NCI-H82 treated with DMSO at 0.1 percent for 48 hours (cell line): Measurements from ENCODE around the gene SPIRE2.
"Not testable (repeated sequence)": the region's sequence is repeated elsewhere in the genome, so short reads cannot be mapped to it uniquely, and the experiment has no call there.

Experiments used
- DNase-seq: peaks from one replicate; lab custom pipeline; 2025; ENCODE audit not compliant: unreplicated experiment; lab: John Stamatoyannopoulos, UW

The SPIRE2 gene

DNA sequence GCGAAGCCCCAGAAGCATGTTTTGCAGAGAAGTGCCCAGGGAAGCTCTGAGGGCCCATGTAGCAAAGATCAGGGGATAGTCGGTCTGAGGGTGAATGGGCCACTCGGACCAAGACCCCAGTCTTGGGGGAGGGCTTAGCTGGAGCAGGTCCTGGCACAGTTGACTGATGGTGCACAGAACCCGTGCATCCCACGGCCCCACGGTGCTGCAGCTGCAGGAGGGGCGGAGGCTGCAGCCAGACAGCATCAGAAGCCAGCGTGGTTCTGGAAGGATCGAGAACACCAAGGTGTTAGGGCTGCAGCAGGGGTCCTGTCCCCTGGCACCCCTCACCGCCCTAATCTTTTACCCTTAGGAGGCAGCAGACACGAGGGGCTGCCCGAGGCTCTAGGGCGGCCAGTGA lies 83.9 kb downstream of the SPIRE2 start:
- no peak for DNase-seq

DNA sequence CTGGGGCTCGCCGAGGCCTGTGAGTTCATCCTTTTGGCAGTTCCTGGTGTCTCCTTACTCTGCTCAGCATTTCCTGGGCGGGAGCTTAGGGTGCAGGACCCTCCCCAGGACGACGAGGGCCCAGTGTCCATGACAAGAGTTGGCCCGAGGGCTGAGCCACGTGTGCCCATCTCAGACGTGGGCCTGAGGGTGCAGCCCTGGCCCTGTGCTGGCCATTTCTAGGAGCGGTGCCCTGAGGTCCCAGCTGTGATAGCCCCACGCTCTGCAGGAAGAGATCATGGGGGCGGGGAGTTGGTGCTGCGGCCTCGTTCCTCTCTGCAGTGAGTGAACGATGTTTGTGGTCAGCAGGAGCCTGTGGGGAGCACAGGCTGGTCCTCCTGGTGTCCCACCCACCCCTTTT lies 84.4 kb downstream of the SPIRE2 start:
- no peak for DNase-seq

DNA sequence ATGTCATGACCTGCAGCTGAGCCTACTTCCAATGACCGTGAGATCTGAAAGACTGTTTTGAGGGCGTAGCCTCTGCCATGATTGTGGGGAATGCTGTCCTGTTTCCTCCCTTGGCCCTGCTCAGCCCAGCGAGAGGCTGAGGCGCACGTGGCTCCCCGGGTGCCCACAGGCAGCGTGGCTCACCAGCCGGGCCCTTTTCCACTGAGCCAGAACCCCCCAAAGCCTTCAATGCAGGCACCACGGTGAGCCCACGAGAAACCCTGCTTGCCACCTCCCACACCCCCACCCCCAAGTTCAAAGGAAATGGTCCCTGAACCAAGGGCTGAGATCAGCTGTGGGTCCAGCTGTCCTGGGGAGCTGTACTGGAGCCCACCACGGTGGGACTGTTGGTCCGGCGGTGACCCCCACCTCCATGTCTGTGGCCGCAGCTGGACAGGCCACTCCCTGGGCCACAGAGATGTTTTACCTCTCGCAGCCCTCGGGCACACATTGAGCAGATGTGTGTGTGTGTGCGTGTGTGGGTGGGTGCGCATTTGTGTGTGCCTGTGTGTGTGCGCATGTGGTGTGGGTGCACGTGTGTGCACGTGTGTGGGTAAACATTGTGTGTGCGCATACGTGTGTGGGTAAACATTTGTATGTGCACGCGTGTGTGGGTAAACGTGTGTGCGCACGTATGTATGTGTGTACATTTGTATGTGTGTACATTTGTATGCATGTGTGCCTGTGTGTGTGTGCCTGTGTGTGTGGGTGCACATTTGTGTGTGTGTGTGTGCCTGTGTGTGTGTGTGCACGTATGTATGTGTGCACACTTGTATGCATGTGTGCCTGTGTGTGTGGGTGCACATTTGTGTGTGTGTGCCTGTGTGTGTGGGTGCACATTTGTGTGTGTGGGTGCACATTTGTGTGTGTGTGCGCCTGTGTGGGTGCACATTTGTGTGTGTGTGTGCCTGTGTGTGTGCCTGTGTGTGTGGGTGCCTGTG lies 85.4 kb downstream of the SPIRE2 start:
- no peak for DNase-seq

DNA sequence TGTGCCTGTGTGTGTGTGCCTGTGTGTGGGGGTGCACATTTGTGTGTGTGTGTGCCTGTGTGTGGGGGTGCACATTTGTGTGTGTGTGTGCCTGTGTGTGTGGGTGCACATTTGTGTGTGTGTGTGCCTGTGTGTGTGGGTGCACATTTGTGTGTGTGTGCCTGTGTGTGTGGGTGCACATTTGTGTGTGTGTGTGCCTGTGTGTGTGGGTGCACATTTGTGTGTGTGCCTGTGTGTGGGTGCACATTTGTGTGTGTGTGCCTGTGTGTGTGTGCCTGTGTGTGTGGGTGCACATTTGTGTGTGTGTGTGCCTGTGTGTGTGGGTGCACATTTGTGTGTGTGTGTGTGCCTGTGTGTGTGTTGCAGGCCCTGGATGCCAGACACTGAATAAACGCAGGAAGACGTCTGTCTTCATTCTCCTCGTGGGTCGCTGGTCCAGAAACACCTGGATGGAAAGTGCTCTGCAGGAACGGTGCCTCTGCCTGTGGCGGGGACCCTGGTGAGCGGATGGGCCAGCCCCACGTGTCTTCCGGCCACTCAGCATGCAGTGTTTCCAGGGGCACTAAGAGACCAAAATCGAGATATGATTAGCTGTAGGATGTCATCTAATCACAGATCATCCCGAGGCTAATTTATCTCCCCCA lies 86.5 kb downstream of the SPIRE2 start:
- DNase-seq: not testable (repeated sequence)

DNA sequence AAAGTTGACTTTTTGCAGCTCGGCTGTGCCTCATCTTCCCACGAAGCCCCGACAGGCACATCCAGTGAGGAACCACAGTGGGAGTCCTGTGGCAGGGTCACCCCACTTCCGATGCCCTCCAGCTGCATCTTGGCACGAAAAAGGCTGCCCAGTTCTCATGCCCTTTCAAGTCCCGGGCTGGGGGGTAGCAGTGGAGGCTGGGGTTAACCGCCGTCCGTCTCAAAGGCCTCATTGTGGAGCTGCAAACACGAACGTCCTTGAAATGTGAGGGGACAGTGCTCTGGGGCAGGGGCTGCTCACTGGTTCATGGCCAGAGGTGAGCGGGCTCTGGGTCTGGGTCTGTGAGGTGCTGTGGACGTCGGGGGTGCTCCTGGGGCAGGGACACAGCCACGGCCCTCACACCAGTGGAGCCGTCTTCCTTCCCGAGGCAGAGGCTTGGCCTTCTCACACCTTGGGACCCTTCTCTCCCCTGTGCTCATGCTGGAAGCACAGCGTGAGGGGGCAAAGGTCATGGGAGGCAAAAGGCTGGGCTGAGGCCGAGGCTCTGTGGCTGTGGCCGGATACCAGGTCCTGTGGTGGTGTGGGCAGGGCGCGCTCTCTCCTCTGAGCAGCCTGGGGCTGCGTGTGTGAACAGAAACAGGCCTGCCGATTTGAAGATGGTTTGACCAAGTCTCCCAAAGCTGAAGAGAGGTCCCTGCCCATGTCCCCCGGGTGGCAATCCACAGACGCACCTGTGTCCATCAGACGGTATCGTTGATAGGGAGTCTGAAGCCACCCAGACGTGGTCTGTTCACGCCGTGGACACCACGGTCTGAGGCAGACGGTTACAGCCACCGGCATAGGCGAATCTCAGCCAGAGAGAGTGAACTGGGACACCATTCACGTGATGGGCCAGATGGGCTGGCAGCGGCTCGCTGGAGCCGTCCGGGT lies 87.3 kb downstream of the SPIRE2 start:
- DNase-seq: no peak

DNA sequence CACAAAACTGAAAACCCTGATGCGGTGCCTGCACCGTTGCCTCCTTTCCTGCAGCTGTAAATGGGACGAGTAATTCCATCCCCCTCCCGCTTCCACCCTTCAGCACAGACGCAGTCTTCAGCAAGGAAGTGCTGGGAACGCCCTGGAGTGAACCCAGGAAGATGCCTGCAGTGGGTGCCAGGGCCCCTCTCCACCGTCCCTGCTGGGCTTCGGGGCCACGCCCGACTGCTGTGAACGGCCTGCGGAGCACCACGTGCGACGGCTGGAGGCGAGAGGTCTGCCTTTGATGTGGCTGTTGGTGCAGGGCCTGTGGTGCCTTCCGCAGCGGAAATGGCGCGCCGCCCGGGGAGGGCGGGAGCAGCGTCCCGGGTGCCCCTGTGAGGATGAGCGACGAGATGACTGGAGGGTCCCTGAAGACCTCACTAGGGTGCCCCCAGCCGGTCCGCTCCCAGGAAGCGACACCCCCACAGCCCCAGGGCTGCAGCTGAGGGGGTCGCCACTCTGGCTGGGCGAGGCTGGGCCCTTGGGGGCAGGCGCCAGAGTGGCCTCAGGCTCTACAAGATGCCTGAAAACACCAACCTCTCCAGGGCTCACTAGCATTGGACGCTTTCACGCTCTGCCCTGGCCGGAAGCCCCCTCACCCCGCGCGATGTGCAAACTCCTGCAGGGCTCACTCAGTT lies 89.6 kb downstream of the SPIRE2 start:
- DNase-seq: peak; percentile 57

DNA sequence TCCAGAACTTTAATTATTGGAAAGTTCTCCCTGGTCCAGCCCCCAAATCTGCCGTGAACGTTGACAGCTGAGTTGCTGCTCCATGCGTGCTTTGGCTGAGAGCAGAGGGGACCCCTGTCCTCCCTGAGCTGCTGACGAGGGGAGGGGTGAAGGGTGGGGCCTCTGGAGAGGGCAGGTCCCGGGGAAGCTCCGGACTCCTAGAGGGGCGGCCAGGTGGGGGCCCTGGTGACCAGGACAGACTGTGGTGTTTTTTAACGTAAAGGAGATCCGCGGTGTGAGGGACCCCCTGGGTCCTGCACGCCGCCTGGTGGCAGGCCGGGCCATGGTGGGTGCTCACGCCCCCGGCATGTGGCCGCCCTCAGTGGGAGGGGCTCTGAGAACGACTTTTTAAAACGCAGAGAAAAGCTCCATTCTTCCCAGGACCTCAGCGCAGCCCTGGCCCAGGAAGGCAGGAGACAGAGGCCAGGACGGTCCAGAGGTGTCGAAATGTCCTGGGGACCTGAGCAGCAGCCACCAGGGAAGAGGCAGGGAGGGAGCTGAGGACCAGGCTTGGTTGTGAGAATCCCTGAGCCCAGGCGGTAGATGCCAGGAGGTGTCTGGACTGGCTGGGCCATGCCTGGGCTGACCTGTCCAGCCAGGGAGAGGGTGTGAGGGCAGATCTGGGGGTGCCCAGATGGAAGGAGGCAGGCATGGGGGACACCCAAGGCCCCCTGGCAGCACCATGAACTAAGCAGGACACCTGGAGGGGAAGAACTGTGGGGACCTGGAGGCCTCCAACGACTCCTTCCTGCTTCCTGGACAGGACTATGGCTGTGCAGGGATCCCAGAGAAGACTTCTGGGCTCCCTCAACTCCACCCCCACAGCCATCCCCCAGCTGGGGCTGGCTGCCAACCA lies 90.4 kb downstream of the SPIRE2 start, which contains the start of gene MC1R:
Gene MC1R, plus strand, starts transcription at position 410 of the 895 bp plus-strand sequence. Its CDS starts 397 bp downstream, at position 807.
- no peak for DNase-seq

DNA sequence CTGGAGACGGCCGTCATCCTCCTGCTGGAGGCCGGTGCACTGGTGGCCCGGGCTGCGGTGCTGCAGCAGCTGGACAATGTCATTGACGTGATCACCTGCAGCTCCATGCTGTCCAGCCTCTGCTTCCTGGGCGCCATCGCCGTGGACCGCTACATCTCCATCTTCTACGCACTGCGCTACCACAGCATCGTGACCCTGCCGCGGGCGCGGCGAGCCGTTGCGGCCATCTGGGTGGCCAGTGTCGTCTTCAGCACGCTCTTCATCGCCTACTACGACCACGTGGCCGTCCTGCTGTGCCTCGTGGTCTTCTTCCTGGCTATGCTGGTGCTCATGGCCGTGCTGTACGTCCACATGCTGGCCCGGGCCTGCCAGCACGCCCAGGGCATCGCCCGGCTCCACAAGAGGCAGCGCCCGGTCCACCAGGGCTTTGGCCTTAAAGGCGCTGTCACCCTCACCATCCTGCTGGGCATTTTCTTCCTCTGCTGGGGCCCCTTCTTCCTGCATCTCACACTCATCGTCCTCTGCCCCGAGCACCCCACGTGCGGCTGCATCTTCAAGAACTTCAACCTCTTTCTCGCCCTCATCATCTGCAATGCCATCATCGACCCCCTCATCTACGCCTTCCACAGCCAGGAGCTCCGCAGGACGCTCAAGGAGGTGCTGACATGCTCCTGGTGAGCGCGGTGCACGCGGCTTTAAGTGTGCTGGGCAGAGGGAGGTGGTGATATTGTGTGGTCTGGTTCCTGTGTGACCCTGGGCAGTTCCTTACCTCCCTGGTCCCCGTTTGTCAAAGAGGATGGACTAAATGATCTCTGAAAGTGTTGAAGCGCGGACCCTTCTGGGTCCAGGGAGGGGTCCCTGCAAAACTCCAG lies 91.5 kb downstream of the SPIRE2 start:
- no peak for DNase-seq

DNA sequence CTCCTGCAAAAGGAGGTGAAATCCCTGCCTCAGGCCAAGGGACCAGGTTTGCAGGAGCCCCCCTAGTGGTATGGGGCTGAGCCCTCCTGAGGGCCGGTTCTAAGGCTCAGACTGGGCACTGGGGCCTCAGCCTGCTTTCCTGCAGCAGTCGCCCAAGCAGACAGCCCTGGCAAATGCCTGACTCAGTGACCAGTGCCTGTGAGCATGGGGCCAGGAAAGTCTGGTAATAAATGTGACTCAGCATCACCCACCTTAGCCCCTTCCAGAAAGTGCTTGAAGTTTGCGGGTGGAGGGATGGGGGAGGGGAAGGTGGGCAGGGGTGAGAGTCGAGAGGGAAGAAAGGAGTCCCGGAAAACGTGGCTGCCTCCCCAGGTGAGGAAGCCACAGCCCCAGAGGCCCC lies 92.4 kb downstream of the SPIRE2 start:
- DNase-seq: no peak
